ENCODE results near the gene CLEC4A. TPM values are rescaled to one million over a fixed set of nuclear protein-coding genes. Genes with fewer than 3 reads are reported as not detected.

CLEC4A gene
- under 1 TPM in 1 of 2 donors, not detected in 1; 0.52 TPM for total RNA-seq

GRCh38 chr12:8123124-8123912, at the start of gene CLEC4A:
TSS of gene CLEC4A (plus strand) at chr12:8123617. CDS start at chr12:8123879, 262 bp downstream.
- DNase-seq (no peak), ATAC-seq (no peak)
- Histone ChIP-seq H3K36me3 (replicated peaks in 1 of 2; ENCODE audit: insufficient read depth in 1 of 2, low read depth in 2 of 2) (no peaks in the 10 kb centered on the region), H3K4me1 (no peaks in the 10 kb centered on the region), H3K27me3 (no peaks in the 10 kb centered on the region), H3K4me3 (no peak within 1 kb of the TSS), H3K27ac (peak within 1 kb of the TSS in 1 of 4 donors; percentile 32), H3K9me3 (no peaks in the 10 kb centered on the region)
- intact Hi-C loops (cut with DNase I) = no loop called here
- TF ChIP-seq POLR2A (IDR thresholded peaks at IDR 0.05) (no peak), CTCF (IDR thresholded peaks at IDR 0.05) (no peak)
- WGBS, 2 donors = 58 to 67% methylated on average over 5 of the region's 5 CpGs

GRCh38 chr12:8075935-8076334, 47.5 kb upstream of the CLEC4A start:
- DNase-seq = no peak
- H3K4me1 ChIP-seq = peaks cover 16% of the 10 kb centered on the region
- ATAC-seq = no peak
- TF ChIP-seq POLR2A (IDR thresholded peaks at IDR 0.05) (no peak), CTCF (IDR thresholded peaks at IDR 0.05) (no peak)
- no peak overlapping the region for H3K4me3 ChIP-seq
- intact Hi-C loops (cut with DNase I) = no loop called here
- H3K36me3 ChIP-seq (replicated peaks in 1 of 2; ENCODE audit: insufficient read depth in 1 of 2, low read depth in 2 of 2) = no peaks in the 10 kb centered on the region
- H3K27me3 ChIP-seq = no peaks in the 10 kb centered on the region
- H3K9me3 ChIP-seq = no peaks in the 10 kb centered on the region
- WGBS, 2 donors = 57 to 68% methylated on average over 6 of the region's 6 CpGs
- H3K27ac ChIP-seq = no peak overlapping the region

GRCh38 chr12:8076366-8076765, 47.1 kb upstream of the CLEC4A start:
- Histone ChIP-seq H3K9me3 (no peaks in the 10 kb centered on the region), H3K4me3 (no peak overlapping the region), H3K27me3 (no peaks in the 10 kb centered on the region), H3K27ac (no peak overlapping the region), H3K4me1 (peaks cover 20% of the 10 kb centered on the region), H3K36me3 (replicated peaks in 1 of 2; ENCODE audit: insufficient read depth in 1 of 2, low read depth in 2 of 2) (no peaks in the 10 kb centered on the region)
- intact Hi-C loops (cut with DNase I) = no loop called here
- DNase-seq = no peak
- TF ChIP-seq CTCF (IDR thresholded peaks at IDR 0.05) = no peak
- TF ChIP-seq POLR2A (IDR thresholded peaks at IDR 0.05) = no peak
- no peak for ATAC-seq
- WGBS, 2 donors = 61 to 73% methylated on average over 4 of the region's 4 CpGs

- intact Hi-C loops (cut with DNase I) = no loop called here
- no peak overlapping the region for H3K27ac ChIP-seq
Observed at GRCh38 chr12:8077207-8077606, 46.2 kb upstream of the CLEC4A start.

More at GRCh38 chr12:8077207-8077606, 46.2 kb upstream of the CLEC4A start:
- Histone ChIP-seq H3K9me3 (no peaks in the 10 kb centered on the region), H3K4me1 (peaks cover 20% of the 10 kb centered on the region), H3K27me3 (no peaks in the 10 kb centered on the region), H3K4me3 (no peak overlapping the region), H3K36me3 (replicated peaks in 1 of 2; ENCODE audit: insufficient read depth in 1 of 2, low read depth in 2 of 2) (no peaks in the 10 kb centered on the region)
- no peak for ATAC-seq
- TF ChIP-seq POLR2A (IDR thresholded peaks at IDR 0.05) (no peak), CTCF (IDR thresholded peaks at IDR 0.05) (no peak)
- DNase-seq = no peak
- WGBS, 2 donors = 62 to 73% methylated on average over 4 of the region's 4 CpGs

Data from body of pancreas (tissue), 4 donors.